GM19324 (cell line): ENCODE measurements around the gene SLC25A20.

Experiments used
- ATAC-seq: cut with Tn5 transposase; IDR thresholded peaks from one replicate; pipeline ENCODE4 v1.9.1; 2021; ENCODE audit warnings: mild to moderate bottlenecking, moderate library complexity; ENCODE audit not compliant: unreplicated experiment, low FRiP score

SLC25A20 gene

GRCh38 chr3:48899273-48899672, 591 bp upstream of the SLC25A20 start:
- ATAC-seq, result no peak

- peak; percentile 6 for ATAC-seq
These were observed 964 bp downstream of the SLC25A20 start for GRCh38 chr3:48897460-48898376.

GRCh38 chr3:48896936-48897335, 1.7 kb downstream of the SLC25A20 start:
- no peak for ATAC-seq

GRCh38 chr3:48894516-48894915, 4.2 kb downstream of the SLC25A20 start:
- ATAC-seq, result no peak

GRCh38 chr3:48891606-48892005, 7.1 kb downstream of the SLC25A20 start:
- no peak for ATAC-seq

- no peak for ATAC-seq
These were observed 12.9 kb downstream of the SLC25A20 start for GRCh38 chr3:48885753-48886152.

- no peak for ATAC-seq
These were observed 17.0 kb downstream of the SLC25A20 start for GRCh38 chr3:48881652-48882114.

GRCh38 chr3:48881006-48881405, 17.7 kb downstream of the SLC25A20 start:
- no peak for ATAC-seq

GRCh38 chr3:48879994-48880377, 18.7 kb downstream of the SLC25A20 start:
- ATAC-seq, result no peak

GRCh38 chr3:48879307-48879993, 19.2 kb downstream of the SLC25A20 start:
- ATAC-seq, result no peak

GRCh38 chr3:48877671-48878070, 21.0 kb downstream of the SLC25A20 start:
- ATAC-seq, result no peak

GRCh38 chr3:48863122-48863521, 35.6 kb downstream of the SLC25A20 start:
- no peak for ATAC-seq

- ATAC-seq, result no peak
These were observed 39.5 kb downstream of the SLC25A20 start for GRCh38 chr3:48859206-48859605.

- ATAC-seq, result no peak
These were observed 40.0 kb downstream of the SLC25A20 start for GRCh38 chr3:48858709-48859108.

GRCh38 chr3:48857641-48858040, 41.0 kb downstream of the SLC25A20 start:
- no peak for ATAC-seq

- ATAC-seq, result no peak
These were observed 42.2 kb downstream of the SLC25A20 start for GRCh38 chr3:48856469-48856868.

- ATAC-seq, result no peak
These were observed 42.8 kb downstream of the SLC25A20 start for GRCh38 chr3:48855681-48856447.

- ATAC-seq, result no peak
These were observed 46.5 kb downstream of the SLC25A20 start for GRCh38 chr3:48852151-48852550.

- ATAC-seq, result no peak
These were observed 47.3 kb downstream of the SLC25A20 start for GRCh38 chr3:48851407-48851806.

GRCh38 chr3:48848816-48849515, 49.7 kb downstream of the SLC25A20 start:
- ATAC-seq, result no peak
